ENCODE measurements around the gene ENDOV.

Gene ENDOV

GRCh38 chr17:80468242-80468641 is 53.3 kb downstream of the ENDOV start:
- DNase-seq (ENCODE audit: low spot score): no peak

- no peak for DNase-seq (ENCODE audit: low spot score)
These were observed 54.0 kb downstream of the ENDOV start for GRCh38 chr17:80468781-80469493.

- DNase-seq (ENCODE audit: low spot score): no peak
These were observed 54.7 kb downstream of the ENDOV start for GRCh38 chr17:80469667-80470066.

GRCh38 chr17:80470603-80471002 is 55.6 kb downstream of the ENDOV start:
- no peak for DNase-seq (ENCODE audit: low spot score)

- no peak for DNase-seq (ENCODE audit: low spot score)
These were observed 57.0 kb downstream of the ENDOV start for GRCh38 chr17:80471922-80472321.

- no peak for DNase-seq (ENCODE audit: low spot score)
These were observed 58.0 kb downstream of the ENDOV start for GRCh38 chr17:80472996-80473395.

GRCh38 chr17:80473701-80474100 is 58.7 kb downstream of the ENDOV start:
- DNase-seq (ENCODE audit: low spot score): no peak

- DNase-seq (ENCODE audit: low spot score): no peak
These were observed 59.4 kb downstream of the ENDOV start for GRCh38 chr17:80474231-80474960.

- no peak for DNase-seq (ENCODE audit: low spot score)
These were observed 60.3 kb downstream of the ENDOV start for GRCh38 chr17:80474961-80475909.

GRCh38 chr17:80475910-80476876 is 61.2 kb downstream of the ENDOV start, which contains the start of gene NPTX1:
Gene NPTX1, minus strand, starts transcription at chr17:80476607. Its CDS starts 161 bp downstream, at chr17:80476446.
- DNase-seq (ENCODE audit: low spot score): no peak

- no peak for DNase-seq (ENCODE audit: low spot score)
These were observed 62.1 kb downstream of the ENDOV start for GRCh38 chr17:80476877-80477646.

GRCh38 chr17:80477647-80478478 is 62.9 kb downstream of the ENDOV start:
- DNase-seq (ENCODE audit: low spot score): no peak

GRCh38 chr17:80478487-80479245 is 63.7 kb downstream of the ENDOV start:
- no peak for DNase-seq (ENCODE audit: low spot score)

- DNase-seq (ENCODE audit: low spot score): no peak
These were observed 64.2 kb downstream of the ENDOV start for GRCh38 chr17:80479246-80479566.

- DNase-seq (ENCODE audit: low spot score): no peak
These were observed 65.3 kb downstream of the ENDOV start for GRCh38 chr17:80480248-80480647.

GRCh38 chr17:80481284-80482057 is 66.5 kb downstream of the ENDOV start:
- no peak for DNase-seq (ENCODE audit: low spot score)

- DNase-seq (ENCODE audit: low spot score): no peak
These were observed 67.0 kb downstream of the ENDOV start for GRCh38 chr17:80482058-80482318.

GRCh38 chr17:80482555-80483308 is 67.8 kb downstream of the ENDOV start:
- no peak for DNase-seq (ENCODE audit: low spot score)
